ENCODE results near the gene SHH. TPM values are rescaled to one million over a fixed set of nuclear protein-coding genes. Genes with fewer than 3 reads are reported as not detected.

The SHH gene
- total RNA-seq, 1 donor from 2014 or later, result 7.3 TPM

DNA sequence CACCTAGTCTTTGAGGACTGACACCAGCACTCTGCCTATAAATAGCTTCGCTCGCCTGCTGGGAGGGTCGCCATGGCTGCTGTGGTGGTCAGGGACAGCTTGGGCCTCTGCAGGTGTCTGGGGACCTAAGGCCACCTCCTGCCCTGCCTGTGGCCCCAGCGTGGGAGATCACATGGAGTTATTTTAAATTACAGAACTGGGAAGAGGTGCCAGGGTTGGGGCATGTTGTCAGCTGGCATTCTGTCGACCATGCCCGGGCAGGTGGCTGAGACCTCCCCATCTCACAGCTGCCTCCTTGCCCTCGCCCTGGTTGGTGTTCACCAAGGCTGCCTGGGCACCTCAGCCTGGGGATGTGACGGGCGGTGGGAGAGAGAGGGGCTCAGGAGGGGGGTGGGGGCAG, 18.1 kb downstream of the SHH start:
- intact Hi-C loops (cut with DNase I), result no loop called here

DNA sequence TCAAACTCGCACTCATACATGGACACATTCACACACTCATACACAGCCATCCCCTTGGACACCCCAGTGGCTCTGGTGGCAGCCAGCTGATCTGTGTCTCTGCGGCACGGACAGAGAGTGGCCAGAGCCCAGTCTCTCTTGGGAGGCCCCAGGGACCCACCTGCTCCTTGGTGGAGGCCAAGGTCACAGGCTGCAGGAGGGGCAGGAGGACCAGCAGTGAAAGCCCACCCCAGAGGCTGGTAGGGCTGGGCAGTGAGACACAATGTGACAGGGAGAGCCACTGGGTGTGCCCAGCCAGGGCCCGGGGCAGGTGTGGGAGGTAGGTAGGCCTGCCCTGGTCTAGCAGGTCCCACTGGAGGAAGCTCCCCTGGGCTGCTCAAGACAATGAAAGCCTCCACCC, 18.5 kb downstream of the SHH start:
- no peak overlapping the region for H3K4me3 ChIP-seq
- no peaks in the 10 kb centered on the region for H3K36me3 ChIP-seq
- TF ChIP-seq, protein P1, sequence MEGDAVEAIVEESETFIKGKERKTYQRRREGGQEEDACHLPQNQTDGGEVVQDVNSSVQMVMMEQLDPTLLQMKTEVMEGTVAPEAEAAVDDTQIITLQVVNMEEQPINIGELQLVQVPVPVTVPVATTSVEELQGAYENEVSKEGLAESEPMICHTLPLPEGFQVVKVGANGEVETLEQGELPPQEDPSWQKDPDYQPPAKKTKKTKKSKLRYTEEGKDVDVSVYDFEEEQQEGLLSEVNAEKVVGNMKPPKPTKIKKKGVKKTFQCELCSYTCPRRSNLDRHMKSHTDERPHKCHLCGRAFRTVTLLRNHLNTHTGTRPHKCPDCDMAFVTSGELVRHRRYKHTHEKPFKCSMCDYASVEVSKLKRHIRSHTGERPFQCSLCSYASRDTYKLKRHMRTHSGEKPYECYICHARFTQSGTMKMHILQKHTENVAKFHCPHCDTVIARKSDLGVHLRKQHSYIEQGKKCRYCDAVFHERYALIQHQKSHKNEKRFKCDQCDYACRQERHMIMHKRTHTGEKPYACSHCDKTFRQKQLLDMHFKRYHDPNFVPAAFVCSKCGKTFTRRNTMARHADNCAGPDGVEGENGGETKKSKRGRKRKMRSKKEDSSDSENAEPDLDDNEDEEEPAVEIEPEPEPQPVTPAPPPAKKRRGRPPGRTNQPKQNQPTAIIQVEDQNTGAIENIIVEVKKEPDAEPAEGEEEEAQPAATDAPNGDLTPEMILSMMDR (IDR thresholded peaks at IDR 0.05), result no peak
- ATAC-seq (no peak), DNase-seq (no peak)
- intact Hi-C loops (cut with DNase I), result no loop called here
- H3K4me1 ChIP-seq, result peaks cover 4% of the 10 kb centered on the region
- H3K9me3 ChIP-seq, result no peaks in the 10 kb centered on the region
- no peak overlapping the region for H3K27ac ChIP-seq
- H3K27me3 ChIP-seq (ENCODE audit: low read depth), result peaks cover 23% of the 10 kb centered on the region

More for the DNA sequence above, 18.1 kb downstream of the SHH start:
- Histone ChIP-seq H3K27ac (no peak overlapping the region), H3K36me3 (no peaks in the 10 kb centered on the region), H3K9me3 (no peaks in the 10 kb centered on the region), H3K4me3 (no peak overlapping the region), H3K27me3 (ENCODE audit: low read depth) (peaks cover 28% of the 10 kb centered on the region), H3K4me1 (peaks cover 4% of the 10 kb centered on the region)
- TF ChIP-seq, protein P1 (IDR thresholded peaks at IDR 0.05), result no peak
- DNase-seq (no peak), ATAC-seq (no peak)

DNA sequence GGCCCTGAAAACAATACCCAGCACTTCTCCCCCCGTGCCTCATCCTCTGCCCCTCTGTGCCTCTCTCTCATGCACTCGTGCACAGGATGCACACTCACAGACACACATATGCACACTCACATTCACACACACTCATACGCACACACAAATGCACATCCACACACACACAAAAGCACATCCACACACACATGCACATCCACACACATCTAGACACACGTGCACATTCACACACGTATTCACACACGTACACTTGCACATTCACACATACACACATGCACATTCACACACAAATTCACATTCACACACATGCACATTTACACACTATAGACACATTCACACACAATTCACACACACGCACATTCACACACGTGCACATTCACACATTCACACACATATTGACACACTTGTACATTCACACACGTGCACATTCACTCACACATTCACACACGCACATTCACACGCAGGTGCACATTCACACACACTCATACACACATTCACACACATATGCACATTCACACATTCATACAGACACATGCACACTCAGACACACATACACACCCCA, 19.2 kb downstream of the SHH start:
- DNase-seq, result no peak

DNA sequence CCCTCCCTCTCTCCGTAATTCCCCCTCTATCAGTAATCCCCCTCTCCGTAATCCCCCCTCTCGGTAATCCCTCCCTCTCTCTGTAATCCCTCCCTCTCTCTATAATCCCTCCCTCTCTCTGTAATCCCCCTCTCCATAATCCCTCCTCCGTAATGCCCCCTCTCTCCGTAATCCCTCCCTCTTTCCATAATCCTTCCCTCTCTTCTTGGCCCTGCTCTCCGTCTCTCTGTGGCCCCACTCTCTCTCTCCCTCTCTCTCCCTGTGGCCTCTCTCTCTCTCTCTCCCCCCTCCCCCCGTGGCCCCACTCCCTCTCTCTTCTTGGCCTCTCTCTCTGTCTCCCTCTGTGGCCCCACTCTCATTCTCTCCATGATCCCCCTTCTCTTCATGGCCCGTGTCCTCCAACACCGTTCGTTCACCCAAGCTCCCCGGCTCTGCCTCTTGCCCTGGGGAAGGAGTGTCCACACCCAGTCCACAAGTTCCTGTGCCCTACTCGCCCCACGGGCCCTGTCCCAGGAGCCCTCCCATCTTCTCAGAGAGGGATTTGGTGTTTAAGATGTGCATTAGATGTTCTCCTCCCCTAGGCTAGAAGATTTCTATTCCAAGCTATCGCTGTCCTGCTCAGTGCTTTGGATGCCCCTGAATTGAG, 19.8 kb downstream of the SHH start:
- TF ChIP-seq, protein P1 (IDR thresholded peaks at IDR 0.05), result no peak
- DNase-seq (no peak), ATAC-seq (no peak)
- no peak overlapping the region for H3K4me3 ChIP-seq
- H3K9me3 ChIP-seq, result no peaks in the 10 kb centered on the region
- no peak overlapping the region for H3K27ac ChIP-seq
- intact Hi-C loops (cut with DNase I), result no loop called here
- peaks cover 9% of the 10 kb centered on the region for H3K4me1 ChIP-seq
- H3K36me3 ChIP-seq, result no peaks in the 10 kb centered on the region
- peaks cover 23% of the 10 kb centered on the region for H3K27me3 ChIP-seq (ENCODE audit: low read depth)

More for the DNA sequence above, 19.2 kb downstream of the SHH start:
- no peaks in the 10 kb centered on the region for H3K9me3 ChIP-seq
- TF ChIP-seq, protein P1 (IDR thresholded peaks at IDR 0.05), result no peak
- H3K36me3 ChIP-seq, result no peaks in the 10 kb centered on the region
- H3K27ac ChIP-seq, result no peak overlapping the region
- intact Hi-C loops (cut with DNase I), result no loop called here
- peaks cover 4% of the 10 kb centered on the region for H3K4me1 ChIP-seq
- H3K27me3 ChIP-seq (ENCODE audit: low read depth), result peaks cover 22% of the 10 kb centered on the region
- H3K4me3 ChIP-seq, result no peak overlapping the region
- ATAC-seq, result no peak

DNA sequence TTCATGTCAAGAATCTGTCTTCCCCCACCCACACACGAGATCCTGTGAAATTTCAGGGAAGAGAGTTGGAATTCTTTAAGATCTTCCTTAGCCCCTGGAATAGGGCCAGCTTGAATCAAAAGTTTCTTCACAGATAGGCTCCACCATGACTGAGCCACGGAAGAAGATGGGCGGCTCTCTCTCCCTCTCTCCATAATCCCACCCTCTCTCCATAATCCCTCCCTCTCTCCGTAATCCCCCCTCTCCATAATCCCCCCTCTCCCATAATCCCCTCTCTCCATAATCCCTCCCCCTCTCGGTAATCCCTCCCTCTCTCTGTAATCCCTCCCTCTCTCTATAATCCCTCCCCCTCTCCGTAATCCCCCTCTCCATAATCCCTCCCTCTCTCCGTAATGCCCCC, 20.4 kb downstream of the SHH start:
- H3K9me3 ChIP-seq, result no peaks in the 10 kb centered on the region
- H3K27me3 ChIP-seq (ENCODE audit: low read depth), result peaks cover 23% of the 10 kb centered on the region
- H3K27ac ChIP-seq, result no peak overlapping the region
- ATAC-seq (no peak), DNase-seq (no peak)
- no peaks in the 10 kb centered on the region for H3K36me3 ChIP-seq
- intact Hi-C loops (cut with DNase I), result no loop called here
- TF ChIP-seq, protein P1 (IDR thresholded peaks at IDR 0.05), result no peak
- H3K4me1 ChIP-seq, result peaks cover 9% of the 10 kb centered on the region
- no peak overlapping the region for H3K4me3 ChIP-seq
